GM20000 (cell line): ENCODE results near the gene PLCL2.
"Not testable (repeated sequence)": the region's sequence is repeated elsewhere in the genome, so short reads cannot be mapped to it uniquely, and the experiment has no call there.

Experiments
- DNase-seq: peaks from one replicate; pipeline ENCODE4 v3.0.0; 2012; ENCODE audit warnings: low spot score
- TF ChIP-seq, protein P1 (sequence below): IDR thresholded peaks from 2 replicates; pipeline ENCODE4 v1.5.1; 2012; ENCODE audit warnings: mild to moderate bottlenecking, control low read depth; ENCODE audit errors: extremely low read depth, missing control alignments

PLCL2 gene

DNA sequence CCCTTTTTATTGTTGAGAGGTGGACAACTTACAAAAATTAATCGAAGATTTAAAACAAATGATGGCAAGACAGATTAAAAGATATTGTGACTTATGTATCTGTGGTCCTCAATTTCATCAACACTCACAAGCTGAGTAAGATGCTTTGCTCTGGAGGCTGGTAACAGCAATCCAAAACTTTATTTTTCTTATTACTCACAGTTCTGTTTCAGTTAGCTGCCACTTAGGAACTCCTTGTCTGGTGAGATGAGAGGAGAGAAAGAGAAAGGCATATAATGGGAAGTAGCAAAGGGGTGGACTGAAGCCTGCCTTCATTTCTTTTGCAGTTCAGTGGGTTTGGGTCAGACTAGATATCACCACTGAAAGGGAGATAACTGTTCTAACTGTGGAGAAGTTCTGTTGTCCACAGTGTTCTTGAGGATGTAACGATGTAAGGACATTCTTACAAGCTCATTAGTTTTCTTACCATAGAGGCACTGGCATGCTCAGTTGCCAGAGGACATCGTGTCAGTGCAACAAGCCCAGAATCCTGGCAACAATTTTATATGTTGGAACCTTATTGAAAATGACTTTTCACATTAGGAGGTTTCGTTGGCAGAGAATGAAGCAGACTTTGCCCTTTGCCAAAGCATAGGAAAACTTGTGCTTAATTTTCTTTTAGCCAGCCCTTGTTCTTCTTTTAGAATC lies 93.6 kb downstream of the PLCL2 start:
- no peak for DNase-seq
- TF ChIP-seq, protein P1, sequence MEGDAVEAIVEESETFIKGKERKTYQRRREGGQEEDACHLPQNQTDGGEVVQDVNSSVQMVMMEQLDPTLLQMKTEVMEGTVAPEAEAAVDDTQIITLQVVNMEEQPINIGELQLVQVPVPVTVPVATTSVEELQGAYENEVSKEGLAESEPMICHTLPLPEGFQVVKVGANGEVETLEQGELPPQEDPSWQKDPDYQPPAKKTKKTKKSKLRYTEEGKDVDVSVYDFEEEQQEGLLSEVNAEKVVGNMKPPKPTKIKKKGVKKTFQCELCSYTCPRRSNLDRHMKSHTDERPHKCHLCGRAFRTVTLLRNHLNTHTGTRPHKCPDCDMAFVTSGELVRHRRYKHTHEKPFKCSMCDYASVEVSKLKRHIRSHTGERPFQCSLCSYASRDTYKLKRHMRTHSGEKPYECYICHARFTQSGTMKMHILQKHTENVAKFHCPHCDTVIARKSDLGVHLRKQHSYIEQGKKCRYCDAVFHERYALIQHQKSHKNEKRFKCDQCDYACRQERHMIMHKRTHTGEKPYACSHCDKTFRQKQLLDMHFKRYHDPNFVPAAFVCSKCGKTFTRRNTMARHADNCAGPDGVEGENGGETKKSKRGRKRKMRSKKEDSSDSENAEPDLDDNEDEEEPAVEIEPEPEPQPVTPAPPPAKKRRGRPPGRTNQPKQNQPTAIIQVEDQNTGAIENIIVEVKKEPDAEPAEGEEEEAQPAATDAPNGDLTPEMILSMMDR, result no peak

DNA sequence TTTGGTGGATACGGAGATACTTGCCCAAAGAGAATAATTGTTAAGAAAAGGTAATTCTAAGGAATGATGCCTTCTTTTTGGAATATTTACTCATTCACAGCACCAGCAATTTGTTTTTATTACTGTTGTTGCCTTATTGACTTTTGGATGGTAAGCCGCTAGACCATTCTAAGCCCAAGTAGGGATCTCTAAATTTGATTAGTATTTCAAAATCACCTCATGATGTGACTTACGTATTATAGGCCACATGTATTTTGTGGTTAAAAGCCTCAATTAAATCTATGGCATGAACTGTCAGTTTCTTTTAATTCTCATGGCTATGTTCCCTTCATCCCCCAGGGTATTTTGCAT lies 94.1 kb downstream of the PLCL2 start:
- TF ChIP-seq, protein P1, result no peak
- DNase-seq, result no peak

DNA sequence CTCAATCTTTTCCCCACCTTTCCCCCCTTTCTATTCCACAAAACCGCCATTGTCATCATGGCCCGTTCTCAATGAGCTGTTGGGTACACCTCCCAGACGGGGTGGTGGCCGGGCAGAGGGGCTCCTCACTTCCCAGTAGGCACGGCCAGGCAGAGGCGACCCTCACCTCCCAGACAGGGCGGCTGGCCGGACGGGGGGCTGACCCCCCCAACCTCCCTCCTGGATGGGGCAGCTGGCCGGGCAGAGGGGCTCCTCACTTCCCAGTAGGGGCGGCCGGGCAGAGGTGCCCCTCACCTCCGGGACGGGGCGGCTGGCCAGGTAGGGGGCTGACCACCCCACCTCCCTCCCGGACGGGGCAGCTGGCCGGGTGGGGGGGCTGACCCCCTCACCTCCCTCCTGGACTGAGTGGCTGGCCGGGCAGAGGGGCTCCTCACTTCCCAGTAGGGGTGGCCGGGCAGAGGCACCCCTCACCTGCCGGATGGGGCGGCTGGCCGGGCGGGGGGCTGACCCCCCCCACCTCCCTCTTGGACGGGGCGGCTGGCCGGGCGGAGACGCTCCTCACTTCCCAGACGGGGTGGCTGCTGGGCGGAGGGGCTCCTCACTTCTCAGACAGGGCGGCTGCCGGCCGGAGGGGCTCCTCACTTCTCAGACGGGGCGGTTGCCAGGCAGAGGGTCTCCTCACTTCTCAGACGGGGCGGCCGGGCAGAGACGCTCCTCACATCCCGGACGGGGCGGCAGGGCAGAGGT lies 95.2 kb downstream of the PLCL2 start:
- DNase-seq, result not testable (repeated sequence)

DNA sequence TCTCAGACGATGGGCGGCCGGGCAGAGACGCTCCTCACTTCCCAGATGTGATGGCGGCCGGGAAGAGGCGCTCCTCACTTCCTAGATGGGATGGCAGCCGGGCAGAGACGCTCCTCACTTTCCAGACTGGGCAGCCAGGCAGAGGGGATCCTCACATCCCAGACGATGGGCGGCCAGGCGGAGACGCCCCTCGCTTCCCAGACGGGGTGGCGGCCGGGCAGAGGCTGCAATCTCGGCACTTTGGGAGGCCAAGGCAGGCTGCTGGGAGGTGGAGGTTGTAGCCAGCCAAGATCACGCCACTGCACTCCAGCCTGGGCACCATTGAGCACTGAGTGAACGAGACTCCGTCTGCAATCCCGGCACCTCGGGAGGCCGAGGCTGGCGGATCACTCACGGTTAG lies 95.8 kb downstream of the PLCL2 start:
- not testable (repeated sequence) for DNase-seq

DNA sequence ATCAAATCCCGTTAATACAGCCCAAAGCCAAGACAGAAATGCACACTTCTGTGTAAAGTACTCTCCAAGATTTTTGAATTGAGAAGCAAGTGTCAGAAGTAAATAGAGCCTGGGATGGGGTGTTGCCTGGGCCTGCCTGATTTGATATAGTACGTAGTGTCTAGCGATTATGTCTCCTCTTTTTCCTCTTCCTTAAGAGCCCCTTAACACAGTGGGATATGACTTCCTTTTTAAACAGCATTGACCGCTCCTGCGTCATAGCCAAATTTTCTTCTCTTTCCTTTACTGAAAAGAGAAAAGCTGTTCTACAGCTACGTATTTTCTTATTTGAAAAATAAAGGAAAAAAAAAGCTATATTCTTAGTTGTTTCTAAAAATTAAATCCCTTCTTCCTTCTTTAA lies 97.7 kb downstream of the PLCL2 start:
- TF ChIP-seq, protein P1, result no peak
- DNase-seq, result no peak

DNA sequence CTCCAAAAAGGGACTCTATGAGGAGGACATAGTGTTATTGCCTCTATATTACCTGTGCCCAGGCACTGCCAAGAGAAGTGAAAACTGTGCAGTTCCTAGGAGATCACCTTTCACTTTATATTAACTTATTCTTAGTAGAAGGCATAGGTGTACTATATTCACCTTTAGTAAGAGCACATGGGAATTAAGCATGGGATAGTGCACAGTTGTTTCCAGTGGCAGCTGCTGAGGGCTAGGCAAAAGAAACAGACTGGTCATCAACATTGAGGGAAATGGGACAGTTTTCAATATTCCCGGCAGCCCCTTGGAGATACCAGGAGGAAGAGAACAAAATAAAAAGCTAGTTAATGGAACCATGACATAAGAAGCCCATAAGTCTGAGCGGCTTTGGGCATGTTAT lies 100.9 kb downstream of the PLCL2 start:
- TF ChIP-seq, protein P1, result no peak
- no peak for DNase-seq

DNA sequence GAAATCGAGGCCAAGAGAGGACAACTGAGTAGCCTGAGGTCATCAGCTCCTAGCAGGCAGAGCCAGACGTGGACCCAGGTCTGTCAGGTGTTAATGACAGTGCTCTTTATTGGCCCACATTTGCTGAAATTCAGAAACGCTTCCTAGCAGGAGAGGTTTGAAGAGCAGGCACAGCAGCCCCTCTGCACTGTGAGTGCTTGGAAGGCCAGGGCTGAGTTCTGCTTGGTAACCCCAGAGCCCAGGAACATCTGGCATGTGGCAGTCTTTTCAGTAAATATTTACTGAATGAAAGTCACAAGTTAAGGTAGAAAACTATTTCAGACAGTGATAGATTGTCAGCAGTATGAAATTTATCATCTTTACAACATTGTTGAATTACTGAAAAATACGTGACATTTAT lies 102.4 kb downstream of the PLCL2 start:
- TF ChIP-seq, protein P1, result no peak
- DNase-seq, result no peak

DNA sequence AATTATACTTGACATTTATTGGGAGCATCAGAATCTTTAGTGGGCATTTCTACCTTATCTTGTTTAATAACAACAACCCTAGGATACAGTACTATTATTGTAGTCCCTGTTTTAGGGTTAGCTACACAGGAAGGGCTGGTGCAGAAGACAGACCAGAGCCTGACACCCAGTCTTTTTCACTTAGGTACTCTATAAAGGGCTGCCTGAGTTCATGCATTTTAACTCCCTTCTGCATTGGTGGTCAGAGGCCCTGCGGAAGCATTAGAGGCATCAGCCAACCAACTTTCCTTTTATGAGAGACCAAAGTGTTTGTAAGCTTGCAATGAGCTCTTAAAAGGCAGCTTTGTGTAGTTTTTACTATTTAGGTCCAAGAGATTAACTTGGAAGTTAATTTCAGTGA lies 105.4 kb downstream of the PLCL2 start:
- DNase-seq, result no peak
- TF ChIP-seq, protein P1, result no peak
